Measurements from ENCODE around the gene CAPN7.

The CAPN7 gene

GRCh38 chr3:15266510-15267376, 60.7 kb downstream of the CAPN7 start:
- in situ Hi-C loops (cut with MboI; ENCODE audit: low pct_unique_long_range_greater_than_20kb, low sequenced_read_pairs): loop anchor here (10.0 kb wide), 1 partner anchor 118 kb away; no protein-coding TSS in a partner anchor

GRCh38 chr3:15267502-15267901, 61.5 kb downstream of the CAPN7 start:
- in situ Hi-C loops (cut with MboI; ENCODE audit: low pct_unique_long_range_greater_than_20kb, low sequenced_read_pairs): loop anchor here (10.0 kb wide), 1 partner anchor 117 kb away; no protein-coding TSS in a partner anchor
- no peak for DNase-seq

More at GRCh38 chr3:15266510-15267376, 60.7 kb downstream of the CAPN7 start:
- no peak for DNase-seq

DNA sequence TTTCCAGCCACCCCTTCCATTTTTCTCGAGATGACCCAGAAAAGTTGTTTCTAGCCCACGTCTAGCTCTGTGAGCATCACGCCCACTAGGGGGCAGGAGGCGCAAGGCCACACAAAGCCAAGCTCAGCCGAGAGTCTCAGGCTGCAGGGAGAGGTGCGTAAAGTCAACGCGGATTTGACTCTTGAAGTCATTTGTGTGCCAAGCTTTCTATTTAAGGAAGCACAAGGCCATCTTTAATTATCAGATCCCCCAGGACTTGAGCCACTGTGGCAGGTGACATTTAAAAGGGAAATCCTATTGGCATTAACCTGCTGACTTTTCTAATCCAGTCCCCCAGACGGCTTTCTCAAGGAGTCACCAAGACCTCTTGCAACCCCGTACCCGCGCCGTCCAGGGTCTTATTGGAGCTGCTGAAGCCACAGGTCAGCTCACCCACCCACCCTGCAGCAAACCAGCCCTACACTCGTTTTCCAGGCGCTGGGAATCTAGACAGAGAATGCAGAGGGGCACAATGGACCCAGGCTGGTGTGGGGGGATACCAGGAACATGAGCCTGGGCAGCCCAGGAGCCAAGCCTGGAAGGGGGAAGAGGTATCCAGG, 62.1 kb downstream of the CAPN7 start:
- in situ Hi-C loops (cut with MboI; ENCODE audit: low pct_unique_long_range_greater_than_20kb, low sequenced_read_pairs): loop anchor here (10.0 kb wide), 1 partner anchor 117 kb away; no protein-coding TSS in a partner anchor

DNA sequence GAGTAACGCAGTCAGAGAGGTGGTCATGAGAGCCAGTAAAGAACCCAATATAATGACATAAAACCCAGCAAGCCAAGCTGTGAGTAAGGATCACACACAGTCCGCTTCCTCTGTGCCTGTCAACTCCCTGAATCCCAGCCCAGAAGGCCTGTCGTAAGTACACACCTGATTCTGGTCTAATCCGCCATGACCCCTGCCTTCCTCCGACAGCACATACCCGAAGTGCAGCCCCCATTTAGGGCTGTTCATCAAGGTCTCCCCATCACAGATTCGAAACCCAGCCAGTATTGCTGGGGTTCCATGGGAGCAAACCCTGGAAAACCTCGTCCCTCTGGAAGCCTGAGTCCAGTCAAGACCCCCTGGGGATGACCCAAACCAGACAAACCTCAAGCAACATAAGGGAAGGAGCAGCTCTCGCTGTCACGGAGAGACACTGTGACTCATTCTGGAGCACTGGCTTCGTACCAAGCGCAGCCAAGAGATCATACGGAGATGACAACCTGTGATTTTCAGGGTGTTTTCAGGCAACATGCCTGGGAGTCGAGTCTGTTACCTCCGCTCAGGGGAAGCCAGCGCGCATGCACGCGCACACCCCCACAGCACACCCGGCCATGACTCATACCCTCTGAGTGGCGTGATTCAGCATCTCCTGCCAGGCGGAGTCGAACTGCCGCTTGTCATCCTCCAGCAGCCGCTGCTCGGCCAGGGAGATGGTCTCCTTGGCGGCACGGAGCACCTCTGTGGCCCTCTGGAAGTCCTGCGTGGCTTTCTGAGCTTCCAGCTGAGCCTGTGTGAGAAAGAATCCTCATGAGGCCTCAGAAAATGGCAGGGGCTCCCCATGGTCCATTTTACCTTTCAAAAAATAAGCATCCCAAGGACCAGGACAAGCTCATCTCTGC, 63.3 kb downstream of the CAPN7 start:
- DNase-seq: peak; percentile 90
- in situ Hi-C loops (cut with MboI; ENCODE audit: low pct_unique_long_range_greater_than_20kb, low sequenced_read_pairs): loop anchor here (10.0 kb wide), 1 partner anchor 115 kb away; no protein-coding TSS in a partner anchor

More for the DNA sequence above, 62.1 kb downstream of the CAPN7 start:
- peak; percentile 86 for DNase-seq

DNA sequence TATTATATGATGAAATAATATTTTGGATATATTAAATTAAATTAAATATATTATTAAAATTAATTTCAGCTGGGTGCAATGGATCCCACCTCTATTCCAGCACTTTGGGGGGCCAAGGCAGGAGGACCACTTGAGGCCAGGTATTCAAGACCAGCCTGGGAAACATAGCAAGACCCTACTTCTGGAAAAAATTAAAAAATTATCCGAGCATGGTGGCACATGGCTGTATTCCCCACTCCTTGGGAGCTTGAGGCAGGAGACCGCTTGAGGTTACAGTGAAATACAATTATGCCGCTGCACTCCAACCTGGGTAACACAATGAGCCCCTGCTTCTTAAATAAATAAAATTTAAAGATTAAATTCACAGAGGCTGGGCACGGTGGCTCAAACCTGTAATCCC, 65.0 kb downstream of the CAPN7 start:
- no peak for DNase-seq
- in situ Hi-C loops (cut with MboI; ENCODE audit: low pct_unique_long_range_greater_than_20kb, low sequenced_read_pairs): no loop called here

DNA sequence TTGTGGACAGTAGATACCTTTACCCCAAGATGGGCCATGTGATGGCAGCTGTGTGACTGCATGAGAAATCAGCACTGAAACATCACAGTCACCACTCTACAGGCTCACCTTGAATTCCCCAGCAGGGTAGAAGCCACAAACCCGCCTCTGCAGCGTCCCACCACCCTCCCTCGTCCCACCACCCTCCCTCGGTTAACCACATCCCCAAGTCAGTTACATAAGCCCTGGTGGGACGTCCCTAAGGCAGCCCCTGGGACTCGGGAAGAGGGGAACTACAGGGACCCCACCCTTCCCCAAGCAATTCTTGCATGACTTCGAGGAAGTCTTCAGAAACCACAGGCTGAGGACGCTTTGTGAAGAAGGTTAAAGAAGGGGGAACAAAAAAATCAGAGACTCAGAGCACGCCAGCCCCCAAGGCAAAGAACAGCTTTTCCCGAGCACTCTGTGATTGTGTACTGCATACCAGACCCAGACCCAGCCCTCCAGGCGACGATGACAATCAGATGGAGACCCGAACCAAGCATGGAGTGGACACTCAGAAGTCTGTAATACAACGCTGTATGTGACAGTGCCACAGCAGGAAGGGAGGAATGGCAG, 65.8 kb downstream of the CAPN7 start:
- peak; percentile 96 for DNase-seq
- in situ Hi-C loops (cut with MboI; ENCODE audit: low pct_unique_long_range_greater_than_20kb, low sequenced_read_pairs): no loop called here

GRCh38 chr3:15272426-15273196, 66.6 kb downstream of the CAPN7 start:
- DNase-seq: no peak
- in situ Hi-C loops (cut with MboI; ENCODE audit: low pct_unique_long_range_greater_than_20kb, low sequenced_read_pairs): no loop called here

DNA sequence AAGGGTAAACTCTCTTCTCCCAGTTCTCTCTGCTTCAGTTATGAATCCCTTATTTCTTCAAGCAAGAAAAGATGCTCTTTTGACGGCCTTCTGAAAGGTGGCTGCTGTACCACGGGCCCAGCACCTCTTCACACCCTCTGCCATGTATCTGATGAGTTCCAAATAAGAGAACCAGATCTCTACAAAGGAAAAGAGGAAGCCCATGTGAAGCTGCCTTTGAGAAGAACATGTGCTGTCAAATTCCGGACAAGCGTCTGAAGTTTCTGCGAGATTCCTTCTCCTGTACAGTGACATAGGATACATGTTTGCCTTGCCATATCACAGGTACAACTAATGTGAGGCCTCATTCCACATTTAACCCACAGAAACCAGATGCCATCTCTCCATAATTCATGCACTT, 67.2 kb downstream of the CAPN7 start:
- in situ Hi-C loops (cut with MboI; ENCODE audit: low pct_unique_long_range_greater_than_20kb, low sequenced_read_pairs): no loop called here
- DNase-seq: peak; percentile 40

- DNase-seq: no peak
- in situ Hi-C loops (cut with MboI; ENCODE audit: low pct_unique_long_range_greater_than_20kb, low sequenced_read_pairs): no loop called here
Measured at GRCh38 chr3:15276028-15276724, 70.1 kb downstream of the CAPN7 start.

DNA sequence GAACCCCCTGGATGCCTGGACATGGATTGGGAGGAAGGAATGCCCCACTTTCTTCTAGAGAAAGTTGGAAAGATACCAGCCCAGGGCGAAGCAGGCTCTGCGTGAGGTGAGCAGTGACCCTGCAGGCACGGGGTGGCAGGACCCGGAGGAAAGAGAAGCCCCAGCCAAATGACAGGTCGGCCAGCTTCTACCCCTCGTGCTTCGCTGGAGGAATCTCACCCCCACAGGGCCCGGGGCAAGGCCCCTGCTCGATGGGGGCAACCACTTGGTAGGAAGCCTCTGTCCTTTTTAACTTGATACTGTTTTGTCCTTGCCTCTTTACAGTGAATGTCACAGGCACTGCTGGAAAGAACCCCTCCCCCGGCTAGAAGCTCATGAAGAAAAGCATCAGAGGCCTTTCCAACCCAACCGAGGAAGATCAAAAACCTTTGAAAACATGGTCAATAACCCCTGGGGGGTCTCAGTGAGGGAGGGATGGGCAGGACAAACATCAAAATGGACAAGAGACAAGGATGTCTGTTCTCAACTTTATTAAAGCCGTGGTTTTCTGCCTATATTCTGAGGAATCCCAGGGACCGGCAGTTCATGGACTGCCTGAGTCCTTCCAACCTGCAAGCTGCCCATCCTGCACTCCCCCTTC, 71.9 kb downstream of the CAPN7 start:
- in situ Hi-C loops (cut with MboI; ENCODE audit: low pct_unique_long_range_greater_than_20kb, low sequenced_read_pairs): no loop called here
- DNase-seq: no peak

DNA sequence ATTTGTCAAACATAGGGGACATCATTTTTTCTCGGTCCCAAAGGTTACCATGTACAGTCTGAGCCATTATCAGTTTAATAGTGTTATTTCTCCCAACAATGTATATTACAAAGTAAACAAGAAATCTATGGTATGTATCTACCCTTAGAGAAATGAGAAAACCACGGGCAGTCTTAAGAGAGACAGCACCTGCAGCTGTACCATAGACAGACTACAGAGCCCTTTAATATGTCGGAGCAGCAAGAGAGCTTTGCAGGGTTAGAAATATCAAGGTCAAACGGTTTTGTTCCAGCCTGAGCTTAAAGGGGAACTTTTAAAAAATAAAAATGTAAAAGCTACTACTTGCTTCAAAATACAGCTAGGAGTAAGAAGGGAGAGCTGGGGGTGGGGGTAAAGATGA, 73.2 kb downstream of the CAPN7 start:
- no peak for DNase-seq
- in situ Hi-C loops (cut with MboI; ENCODE audit: low pct_unique_long_range_greater_than_20kb, low sequenced_read_pairs): no loop called here

- in situ Hi-C loops (cut with MboI; ENCODE audit: low pct_unique_long_range_greater_than_20kb, low sequenced_read_pairs): no loop called here
- no peak for DNase-seq
Measured at GRCh38 chr3:15279671-15280402, 73.8 kb downstream of the CAPN7 start.

DNA sequence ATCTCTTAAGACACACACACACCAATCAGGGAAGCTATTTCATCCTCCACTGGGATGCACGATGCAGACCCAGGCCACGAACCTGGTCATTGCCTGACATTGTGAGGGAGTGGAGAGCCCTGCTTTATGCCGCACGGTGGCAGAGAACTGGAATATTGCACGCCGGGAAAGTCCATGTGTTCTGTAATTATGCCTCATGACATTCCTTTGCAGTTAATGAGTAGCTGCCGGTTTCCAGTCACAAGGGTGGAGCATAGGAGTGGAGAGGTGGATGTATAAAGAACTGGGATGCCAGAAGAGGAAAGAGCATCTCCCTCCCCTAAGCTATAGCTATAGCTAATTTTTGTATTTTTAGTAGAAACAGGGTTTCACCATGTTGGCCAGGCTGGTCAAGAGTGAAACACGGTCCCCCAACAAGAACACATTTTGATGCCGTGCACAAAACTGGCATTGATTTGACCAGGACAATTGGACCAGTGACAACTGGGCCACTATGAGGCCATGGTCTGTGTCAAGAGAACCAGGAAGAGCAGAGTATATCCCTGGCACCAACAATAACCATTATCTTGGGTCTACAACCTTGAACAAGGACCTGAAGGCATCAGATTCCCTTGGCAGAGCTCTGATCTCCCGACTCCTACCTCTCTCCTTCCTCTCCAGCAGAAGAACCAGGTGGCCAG, 74.9 kb downstream of the CAPN7 start:
- in situ Hi-C loops (cut with MboI; ENCODE audit: low pct_unique_long_range_greater_than_20kb, low sequenced_read_pairs): no loop called here
- DNase-seq: no peak

DNA sequence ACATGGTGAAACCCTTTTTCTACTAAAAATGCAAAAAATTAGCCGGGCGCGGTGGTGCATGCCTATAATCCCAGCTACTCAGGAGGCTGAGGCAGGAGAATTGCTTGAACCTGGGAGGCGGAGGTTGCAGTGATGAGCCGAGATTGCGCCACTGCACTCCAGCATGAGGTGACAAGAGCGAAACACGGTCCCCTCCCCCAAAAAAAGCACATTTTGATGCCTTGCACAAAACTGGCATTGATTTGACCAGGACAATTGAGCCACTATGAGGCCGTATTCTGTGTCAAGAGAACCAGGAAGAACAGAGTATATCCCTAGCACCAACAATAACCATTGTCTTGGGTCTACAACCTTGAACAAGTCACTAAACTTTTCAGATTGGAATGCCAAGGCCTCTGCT, 75.8 kb downstream of the CAPN7 start:
- no peak for DNase-seq
- in situ Hi-C loops (cut with MboI; ENCODE audit: low pct_unique_long_range_greater_than_20kb, low sequenced_read_pairs): no loop called here

DNA sequence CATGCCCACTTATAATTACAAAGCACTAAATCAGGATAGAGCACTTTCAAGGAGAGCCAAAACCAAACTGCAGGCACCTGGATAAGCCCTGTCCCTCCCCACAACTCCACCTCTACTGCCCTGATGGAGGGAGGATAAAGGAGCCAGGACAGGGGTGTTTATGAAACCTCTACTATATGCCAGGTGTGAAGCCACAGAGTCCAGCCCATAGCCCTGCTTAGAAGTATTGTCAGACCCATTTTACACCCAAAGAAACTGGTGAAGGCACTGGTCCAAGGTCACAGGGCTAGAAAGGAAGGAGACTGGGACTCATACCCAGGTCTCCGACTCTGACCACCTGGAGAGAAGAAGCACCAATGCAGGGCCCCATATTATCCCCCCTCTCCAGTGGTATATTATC, 77.7 kb downstream of the CAPN7 start:
- DNase-seq: no peak
- in situ Hi-C loops (cut with MboI; ENCODE audit: low pct_unique_long_range_greater_than_20kb, low sequenced_read_pairs): no loop called here
